CD4-positive, alpha-beta T cell treated with Interleukin-21 for 1 hour (primary cell): Measurements from ENCODE around the gene PDGFRB.

Experiments
- DNase-seq: peaks from one replicate; pipeline ENCODE4 v3.0.0-alpha.2; 2020

The PDGFRB gene

DNA sequence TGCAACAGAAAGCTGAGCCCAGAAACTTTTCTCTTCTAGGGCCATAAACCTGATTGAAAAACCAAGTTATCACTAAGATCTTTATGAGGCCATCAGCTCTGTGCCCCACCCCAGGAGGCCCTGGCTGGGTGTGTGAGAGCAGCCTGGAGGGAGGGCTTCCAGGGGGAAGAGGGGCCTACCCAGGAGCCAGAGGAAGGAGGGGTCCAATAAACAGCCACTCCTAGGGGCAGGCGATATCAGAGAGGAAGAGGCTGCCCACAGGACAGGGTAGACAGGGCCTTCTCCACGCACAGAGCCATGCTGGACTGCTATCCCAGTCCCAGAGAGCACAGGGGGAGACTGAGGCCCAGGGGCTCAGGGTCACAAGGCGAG is 6.5 kb upstream of the PDGFRB start:
- DNase-seq = no peak

DNA sequence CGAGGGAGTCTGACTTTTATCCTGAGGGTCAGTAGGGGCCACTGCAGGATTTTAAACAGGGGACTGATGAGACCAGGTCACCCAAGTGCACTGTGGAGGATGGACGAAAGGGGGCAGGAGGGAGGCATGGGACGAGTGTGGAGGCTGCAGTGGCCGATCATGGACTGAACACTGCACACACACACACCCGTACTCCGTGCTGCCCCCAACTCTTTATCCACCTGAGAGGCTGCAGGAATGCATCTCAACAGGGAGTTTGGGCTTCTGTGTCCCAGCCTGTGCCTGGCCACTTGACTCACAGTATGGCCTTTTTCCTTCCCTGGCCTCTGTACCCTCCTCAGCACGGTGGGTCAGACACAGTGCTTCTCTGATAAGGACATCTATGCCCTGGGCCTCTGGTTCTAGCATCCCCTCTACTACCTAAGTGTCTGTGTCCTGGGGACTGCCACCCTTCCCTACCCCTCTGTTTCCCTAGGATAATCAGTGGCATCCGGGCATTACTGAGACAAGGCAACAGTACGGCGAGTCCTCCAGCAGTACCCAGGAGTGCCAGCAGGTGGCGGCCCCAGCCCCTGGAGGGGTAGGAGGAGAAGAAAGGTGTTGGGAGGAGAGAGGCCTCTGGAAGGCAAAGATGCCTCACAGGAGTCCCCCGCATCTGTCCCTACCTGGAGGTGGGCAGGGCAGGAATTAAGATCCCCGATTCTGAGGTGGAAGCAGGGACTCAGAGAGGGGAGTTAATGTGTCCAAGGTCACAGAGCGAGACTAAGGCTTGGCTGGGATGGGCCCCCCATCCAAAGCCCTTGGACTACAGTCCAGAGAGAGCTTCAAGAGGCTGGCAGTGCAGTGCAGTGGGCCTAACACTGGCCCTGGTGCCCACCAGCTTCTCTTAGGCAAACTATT is 5.8 kb upstream of the PDGFRB start:
- peak; percentile 64 for DNase-seq

DNA sequence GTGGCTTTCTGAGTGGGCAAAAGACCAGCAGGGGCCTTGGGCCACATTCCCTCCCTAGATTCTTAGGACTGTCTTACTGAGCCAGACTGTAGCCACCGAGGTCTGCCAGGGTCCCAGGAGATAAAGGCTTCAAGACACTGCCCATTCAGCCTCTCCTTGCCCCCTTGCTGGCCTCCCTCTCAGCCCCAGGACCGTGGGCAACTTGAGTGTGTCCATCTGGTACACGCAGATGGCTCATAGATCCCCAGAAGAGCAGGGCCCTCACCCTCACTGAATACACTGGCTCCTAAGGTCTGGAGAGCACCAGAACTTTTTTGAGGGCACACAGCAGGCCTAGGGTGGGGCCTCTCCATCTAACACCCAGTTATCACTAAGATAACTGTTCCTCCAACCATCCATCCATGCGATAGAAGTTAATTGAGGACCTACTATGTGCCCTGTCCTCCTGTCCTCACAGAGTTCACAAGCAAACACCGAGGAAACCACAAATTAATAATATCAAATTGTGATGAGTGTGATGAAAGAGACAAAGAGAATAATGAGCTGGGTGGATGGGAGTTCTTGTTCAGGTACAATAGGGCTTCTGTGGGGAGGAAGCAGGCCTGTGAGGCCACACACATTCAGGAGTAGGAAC is 4.9 kb upstream of the PDGFRB start:
- no peak for DNase-seq

DNA sequence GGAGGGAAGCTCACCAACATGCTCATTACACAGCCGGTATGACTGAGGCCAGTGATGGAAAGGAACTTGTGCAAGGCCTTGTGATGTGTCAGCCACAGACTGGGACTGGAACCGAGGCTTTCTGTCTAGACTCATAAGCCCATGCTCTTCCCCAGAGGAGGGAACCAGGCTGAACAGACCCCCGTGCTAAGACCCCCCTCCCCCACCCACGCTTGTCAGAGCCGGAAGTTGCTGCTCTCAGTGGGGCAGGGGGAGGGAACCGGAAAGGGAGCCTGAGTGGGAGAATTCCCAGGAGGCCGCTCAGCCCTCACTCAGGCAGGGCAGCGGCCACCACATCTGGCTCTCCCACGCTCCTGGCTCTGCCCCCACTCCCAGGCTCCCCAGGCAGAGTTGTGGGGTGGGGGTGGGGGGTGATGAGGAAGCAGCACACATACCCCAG is 4.1 kb upstream of the PDGFRB start:
- DNase-seq = no peak

DNA sequence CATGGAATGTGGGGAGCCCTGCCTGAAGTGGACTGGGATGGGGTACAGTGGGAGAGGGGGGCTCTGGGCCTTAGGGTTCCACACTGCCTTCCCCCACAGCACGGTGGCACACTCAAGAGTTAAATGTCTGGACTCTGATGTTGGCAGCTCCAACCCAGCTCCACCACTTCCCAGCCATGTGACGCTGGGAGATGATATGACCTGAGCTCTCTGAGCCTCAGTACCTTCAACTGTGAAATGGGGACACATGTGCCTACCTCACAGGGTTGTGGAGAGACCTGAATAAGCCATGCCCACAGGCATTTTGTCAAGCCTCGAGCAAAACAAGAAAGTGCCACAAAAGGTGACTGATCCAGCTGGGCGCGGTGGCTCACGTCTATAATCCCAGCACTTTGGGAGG is 3.4 kb upstream of the PDGFRB start:
- DNase-seq = no peak

DNA sequence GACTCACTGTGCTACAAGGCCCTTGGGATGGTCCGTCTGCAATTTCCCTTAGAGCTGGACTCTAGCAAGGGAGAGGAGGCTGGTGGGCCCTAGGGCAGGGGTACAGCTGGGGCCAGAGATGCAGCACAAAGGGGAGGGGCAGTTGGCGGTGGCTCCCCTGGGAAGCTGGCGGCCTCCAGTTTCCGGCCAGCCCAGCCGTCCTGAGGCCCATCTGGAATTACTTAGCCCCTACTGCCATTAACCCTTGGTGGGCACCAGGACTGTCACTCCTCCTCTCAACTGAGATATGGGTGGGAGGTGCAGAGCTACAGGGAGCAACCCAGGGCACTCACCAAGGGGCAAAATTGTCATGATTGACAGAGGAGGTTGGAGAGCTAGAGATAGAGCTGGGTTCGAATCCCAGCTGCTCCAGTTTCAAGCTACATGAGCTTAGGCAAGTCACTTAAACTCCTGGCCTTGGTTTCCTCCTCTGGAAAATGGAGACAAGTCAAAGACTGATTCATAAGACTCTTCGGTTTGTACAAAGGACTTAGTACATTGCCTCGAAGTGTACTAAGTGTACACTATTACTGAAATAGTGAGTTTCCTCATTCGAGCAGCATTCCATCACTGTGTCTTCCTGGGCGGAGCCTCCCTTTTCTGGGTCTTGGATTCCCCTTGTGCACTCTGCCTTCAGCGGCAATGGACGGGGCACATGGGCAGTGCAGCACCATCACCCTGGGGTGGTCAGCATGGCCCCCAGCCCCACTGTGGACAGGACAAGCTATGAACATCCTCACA is 2.7 kb upstream of the PDGFRB start:
- DNase-seq = no peak

DNA sequence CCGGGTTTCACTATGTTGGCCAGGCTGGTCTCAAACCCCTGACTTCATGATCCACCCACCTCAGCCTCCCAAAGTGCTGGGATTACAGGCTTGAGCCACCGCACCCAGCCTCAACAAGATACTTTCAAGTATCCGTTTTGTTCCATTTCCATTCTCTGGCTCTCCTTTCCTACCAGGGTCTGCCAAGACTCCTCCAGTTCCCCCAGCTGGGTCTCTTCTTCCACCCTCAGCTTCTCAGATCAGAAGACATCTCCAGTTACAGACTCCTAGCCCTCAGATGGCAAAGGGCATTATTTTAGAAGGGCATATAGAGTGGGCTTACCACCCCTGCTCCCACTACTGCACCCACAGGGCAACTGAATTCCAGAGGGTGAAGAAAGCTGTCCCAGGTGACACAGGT is 1.5 kb upstream of the PDGFRB start:
- DNase-seq = no peak

DNA sequence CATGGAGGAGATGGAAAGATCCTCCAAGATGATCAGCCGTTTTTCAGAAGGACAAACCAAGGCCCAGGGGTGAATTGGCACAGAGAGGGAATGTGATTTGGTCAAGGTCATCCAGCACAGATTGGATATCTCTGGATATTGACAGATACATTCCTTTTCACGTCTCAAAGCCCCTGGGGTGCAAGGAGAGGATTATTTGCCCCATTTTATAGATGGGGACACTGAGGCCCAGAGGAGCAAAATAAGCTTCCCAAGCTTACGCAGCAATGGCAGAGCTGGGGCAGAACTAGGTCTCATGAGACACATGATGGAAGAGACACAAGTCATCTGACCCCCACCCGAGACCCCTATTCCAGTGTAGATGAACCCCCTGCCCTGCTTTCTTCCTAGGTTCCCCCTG is 895 bp upstream of the PDGFRB start:
- no peak for DNase-seq

DNA sequence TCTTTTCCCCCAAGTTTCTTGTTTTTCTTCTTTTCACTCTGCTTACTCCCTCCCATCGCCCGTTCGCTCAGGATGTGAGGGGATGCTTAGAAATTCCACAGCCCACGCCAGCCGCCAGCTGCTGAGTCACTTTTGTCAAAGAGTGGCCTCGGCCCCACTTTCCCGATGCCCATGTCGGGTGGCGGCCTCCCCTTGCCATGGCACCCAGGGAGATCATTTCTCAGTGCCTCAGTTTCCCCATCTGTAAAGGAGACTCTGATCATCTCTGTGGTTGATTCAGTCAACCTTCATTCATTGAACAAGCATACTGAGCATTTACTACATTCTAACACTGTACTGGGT is 353 bp upstream of the PDGFRB start:
- no peak for DNase-seq

DNA sequence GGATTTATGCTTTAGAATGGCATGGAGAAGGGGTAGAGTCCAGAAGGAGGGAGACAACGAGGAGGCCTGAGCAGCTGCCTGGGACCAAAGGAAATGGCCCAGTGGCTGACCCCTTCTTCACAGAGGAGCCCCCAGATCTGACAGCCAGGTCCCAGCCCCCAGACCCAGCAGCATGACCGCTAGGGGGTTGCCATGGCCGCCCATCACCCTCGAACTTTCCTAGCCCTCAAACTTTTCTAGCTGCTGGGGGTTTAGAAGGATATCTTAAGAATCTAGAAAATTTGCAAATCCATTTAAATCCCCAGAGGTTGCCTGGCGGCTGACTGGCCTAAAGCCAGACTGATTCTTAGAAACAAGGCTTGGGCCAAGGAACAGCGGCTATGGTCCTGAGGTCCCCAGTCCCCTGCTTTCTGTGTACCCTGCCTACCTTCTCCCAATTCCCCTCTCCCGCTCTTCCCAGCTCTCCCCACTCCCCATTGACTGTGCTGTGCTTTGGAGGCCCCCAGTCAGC is 972 bp downstream of the PDGFRB start:
- no peak for DNase-seq

DNA sequence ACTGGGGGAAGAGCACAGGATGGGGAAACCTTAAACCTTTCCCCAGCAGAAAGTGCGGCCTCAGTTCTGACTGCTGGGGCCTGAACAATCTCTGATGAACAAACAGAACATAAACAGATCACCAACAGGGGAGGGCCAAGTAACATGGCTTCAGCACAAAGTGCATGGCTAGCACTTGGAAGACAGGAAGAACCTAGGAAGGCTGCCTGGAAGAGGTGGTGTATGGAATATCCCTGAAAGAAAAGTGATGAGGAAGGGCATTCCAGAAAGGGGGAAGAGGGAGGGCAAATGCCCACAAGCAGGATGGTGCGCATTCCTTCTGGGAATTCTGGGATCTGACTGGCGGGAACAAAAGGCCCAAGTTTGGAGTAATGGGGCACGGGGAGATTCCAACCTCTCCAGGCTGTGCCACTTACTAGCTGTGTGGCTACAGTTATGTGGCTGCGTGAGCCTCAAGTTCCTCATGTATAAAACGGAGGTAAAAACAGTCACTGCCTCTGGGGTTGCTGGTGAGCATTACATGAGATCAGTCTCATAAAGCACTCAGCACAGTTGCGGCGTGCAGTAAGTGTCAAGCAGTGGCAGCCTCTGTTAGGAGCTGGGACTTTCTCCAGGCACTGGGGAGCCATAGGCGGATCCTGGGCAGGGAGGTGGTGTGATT is 1.6 kb downstream of the PDGFRB start:
- no peak for DNase-seq

DNA sequence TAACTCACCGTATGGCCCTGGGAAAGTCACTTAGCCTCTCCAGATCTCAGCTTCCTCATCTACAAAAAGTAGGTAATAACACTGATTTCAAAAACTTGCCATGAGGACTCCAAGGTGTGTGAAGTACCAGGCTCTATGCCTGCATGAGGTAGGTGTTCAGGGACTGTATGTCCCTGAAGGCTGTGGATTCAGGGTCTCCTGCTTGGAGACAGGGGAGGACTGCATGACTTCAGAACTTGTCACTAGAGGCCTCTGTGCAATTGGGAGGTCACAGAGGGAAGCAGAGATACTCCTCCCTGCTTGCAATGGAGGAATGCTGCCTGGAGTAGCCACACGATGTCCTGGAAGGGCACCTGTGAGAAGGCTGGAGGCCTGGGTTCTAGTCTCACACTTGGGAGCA is 2.2 kb downstream of the PDGFRB start:
- DNase-seq = no peak

DNA sequence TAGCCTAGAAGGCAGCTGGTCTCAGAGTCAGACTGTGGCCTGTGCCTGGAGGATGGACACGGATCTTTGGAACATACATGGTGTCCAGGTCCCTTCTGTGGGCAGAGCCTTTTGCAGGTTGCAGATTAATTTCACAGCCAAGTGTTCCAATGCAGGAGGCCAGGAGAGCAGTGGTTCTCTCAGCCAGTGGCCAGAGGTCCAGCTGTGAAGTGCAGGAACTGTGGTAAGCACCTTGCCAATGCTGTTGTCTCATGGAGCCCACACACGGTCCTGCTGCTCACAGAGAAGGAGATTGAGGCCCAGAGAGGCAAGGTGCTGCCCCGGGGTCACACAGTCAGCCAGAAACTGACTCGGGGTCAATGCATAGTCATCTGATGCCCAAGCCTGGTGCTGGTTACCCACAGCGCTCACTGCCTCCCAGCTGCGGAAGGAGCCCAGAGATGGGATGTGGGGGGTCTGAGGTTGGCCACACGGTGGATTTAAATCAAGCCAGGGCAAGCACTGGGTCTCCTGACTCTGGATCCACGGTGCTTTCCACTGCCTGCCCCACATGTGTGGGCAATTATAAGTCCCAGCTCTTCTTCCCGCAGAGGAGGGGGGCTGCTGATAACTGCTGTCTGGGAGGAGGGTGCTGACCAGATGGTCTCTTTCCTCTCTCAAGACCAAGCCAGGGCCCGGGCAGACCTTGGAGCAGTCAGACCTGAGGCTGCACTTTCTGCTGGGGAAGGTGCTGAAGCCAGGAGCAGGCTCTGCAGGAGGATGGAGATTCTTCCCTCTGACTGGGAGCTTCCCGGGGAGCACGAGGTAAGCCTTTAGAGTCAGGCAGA is 2.8 kb downstream of the PDGFRB start:
- no peak for DNase-seq

DNA sequence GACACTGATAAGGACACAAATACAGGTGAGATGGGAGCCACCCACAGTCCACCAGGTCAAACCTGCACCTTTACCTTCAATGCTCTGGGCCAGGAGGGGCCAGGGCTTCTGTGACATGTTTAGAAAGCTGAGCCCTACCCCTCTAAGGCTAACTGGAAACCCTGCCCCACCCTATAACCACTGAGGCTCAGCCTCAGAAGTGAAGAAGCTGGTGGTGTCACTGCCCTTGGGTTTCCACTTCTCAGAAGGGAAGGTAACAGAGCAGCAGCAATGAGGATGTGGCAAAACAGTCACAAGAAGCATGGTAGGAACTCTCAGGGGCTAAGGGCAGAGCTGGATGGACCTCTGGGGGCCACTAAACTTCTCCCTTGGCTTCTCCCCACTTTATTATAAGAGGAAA is 6.0 kb downstream of the PDGFRB start:
- no peak for DNase-seq

DNA sequence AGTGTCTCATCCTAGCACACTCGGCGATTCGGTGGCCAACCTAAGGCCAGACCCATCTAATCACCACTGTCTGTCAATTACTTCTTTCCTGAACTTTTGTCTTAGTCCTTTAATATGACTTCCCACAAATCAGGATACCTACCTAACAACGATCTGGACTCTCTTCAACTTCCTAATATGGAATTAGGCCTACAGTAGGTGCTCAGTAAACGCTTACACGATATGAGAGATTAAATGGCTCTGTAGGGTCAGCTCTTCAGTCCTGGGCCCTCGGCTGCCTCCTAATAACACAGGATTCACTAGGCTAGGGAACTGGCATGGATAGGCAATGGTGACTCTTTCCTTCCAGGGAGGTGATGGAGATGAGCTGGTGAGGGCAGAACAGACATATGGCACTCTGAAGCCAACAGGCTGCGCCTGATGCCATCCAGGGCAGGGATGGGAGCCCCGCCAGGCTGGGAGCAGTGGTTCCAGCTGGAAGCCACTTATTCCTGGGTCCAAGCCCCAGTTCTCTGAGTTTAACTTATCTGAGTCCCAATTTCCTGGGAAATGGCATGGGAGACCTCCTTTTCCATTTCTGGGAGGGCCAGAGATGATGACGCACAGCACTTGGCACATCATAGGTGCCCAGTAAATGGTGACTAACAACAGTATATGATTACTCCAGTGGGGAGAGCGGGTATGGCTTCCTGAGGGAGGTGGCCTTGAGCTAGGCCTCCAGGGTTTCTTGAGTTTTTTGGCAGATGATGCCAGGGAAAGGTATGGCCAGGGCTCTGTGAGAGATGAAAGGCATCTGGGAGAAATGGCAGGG is 7.3 kb downstream of the PDGFRB start:
- no peak for DNase-seq

DNA sequence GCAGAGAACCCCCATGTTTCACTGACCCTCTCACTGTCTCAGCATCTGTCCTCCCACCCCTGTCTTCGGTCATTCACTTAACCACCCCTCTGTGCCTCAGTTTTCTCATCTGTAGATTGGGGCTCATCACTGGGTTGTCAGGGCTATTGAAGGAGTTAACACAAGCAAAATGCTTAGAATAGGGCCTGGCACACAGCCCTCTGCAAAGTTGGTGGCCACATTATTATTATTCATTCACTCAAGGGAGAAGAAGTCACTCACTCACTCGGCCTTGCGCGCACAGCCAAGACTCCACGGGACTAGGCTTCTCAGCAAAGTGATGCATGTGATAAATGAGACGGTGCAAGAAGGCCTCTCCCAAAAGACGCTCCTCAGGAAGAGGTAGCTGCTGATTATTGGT is 8.0 kb downstream of the PDGFRB start:
- DNase-seq = no peak

DNA sequence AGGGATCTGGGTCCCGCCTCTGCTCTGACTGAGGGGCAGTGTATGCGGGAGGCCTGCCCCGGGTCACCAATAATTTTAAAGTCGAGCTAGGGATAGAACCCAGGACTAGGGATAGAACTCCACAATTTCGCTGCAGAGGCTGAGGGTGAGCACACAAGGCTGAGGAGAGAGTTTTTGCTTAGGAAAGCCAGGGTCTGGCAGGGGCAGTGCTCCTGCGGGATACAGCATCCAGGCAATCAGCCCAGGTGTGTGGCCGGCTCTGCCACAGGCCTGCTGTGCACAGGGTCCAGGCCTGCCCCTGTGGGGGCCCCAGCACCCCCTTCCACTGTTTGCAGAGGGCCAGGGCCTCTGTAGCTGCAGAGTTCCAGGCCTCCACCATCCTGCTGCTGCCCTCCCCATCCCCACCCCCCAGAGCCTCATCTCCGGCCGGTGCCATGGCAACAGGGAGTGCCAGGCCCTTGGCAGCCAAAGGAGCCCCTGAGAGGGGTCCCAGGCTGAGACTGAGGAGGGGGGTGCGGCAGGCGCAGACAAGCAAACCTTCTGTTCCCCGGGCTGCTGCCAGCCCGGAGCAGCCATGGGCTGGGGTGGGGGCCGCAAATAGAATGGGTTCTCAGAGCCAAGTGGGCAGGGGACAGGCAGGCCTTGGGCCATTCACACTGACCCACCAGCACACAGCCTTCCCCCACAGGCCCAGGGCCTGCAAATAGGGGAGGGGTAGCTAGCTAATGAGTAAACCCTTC is 8.6 kb downstream of the PDGFRB start:
- no peak for DNase-seq

DNA sequence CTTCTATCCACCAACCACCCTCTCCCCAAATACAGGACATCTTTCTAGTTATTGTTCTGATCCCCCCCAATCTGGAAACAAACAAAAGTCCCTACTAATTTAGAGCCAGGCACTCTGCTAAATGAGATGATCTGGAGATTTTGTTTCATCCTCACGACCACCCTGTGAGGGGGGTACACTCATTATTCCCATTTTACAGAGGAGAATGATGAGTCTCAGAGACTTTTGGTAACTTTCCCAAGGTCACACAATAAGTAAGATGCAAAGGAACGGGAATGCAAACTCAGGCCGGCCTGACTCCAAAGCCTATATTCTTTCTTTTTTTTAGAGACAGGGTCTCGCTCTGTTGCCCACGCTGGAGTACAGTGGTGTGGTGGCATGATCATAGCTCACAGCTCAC is 9.4 kb downstream of the PDGFRB start:
- no peak for DNase-seq

DNA sequence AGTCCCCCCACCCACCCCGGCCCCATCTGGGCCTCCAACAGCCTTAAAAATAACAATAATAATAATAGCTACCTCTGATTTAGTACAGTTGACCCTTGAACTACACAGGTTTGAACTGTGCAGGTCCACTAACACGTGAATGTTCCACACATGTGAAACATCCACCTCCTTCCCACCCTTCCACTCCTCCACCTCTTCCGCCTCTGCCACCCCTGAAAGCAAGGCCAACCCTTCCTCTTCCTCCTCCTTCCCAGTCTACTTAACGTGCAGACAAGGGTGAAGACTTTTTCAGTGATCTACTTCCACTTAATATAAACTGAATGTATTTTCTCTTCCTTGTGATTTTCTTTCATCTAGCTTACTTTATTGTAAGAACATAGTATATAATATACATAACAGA is 10.8 kb downstream of the PDGFRB start:
- DNase-seq = no peak

DNA sequence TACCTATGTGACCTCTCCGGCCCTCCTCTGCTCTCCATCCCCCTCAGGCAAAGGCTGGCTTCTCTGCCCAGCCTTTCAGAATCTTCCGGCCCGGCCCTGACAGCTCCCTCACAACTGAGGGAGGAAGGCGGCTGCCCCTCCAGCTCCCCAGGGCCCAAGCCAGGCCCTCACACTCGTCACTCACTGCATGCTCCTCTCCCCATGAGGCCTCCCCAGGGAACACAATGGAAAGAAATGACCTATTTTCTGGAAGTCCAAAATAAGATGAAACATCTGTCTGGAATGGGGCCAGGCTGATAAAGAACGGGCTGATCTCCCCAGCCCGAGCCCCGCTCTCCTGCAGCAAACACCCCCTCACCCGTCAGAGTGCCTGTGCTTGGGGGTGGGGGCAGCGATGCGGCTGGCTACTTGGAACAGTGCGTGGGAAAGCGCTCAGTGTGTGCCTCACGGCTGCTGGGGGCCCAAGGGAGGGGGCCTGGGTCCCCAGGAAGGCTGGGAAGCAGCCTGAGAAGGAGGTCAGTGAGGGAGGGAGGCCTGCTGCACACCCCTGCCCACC is 11.3 kb downstream of the PDGFRB start:
- DNase-seq = no peak
